ELR (cell line): ENCODE data around the gene THAP9.
"Not testable (repeated sequence)": the region's sequence is repeated elsewhere in the genome, so short reads cannot be mapped to it uniquely, and the experiment has no call there.

ENCODE experiments used
- DNase-seq: peaks from one replicate; pipeline ENCODE4 v3.0.0-alpha.2; 2015; ENCODE audit warnings: low read depth

THAP9 gene

GRCh38 chr4:82900411-82901182 lies at the start of gene THAP9:
TSS of gene THAP9 (plus strand) at chr4:82900735. CDS start at chr4:82900803, 68 bp downstream.
- peak; percentile 99 for DNase-seq

DNA sequence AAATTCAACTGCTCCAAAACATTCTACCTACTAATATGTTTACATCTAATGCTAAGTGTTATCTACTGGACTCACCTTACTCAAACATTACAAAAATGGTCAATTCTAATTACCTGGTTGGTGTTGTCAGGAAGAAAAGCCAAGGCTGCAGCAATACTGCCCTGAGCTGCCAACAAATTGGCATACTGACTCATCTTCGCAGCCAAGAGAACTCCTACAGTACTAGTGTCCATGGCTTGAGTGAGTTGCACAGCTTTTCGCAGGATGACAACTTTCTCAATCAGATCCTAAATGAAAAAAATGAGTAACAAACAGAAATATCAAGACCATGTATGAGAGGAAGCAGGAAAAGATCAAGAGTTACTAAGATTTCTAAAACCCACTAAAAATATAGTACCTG lies 49.2 kb upstream of the THAP9 start:
- DNase-seq: no peak

DNA sequence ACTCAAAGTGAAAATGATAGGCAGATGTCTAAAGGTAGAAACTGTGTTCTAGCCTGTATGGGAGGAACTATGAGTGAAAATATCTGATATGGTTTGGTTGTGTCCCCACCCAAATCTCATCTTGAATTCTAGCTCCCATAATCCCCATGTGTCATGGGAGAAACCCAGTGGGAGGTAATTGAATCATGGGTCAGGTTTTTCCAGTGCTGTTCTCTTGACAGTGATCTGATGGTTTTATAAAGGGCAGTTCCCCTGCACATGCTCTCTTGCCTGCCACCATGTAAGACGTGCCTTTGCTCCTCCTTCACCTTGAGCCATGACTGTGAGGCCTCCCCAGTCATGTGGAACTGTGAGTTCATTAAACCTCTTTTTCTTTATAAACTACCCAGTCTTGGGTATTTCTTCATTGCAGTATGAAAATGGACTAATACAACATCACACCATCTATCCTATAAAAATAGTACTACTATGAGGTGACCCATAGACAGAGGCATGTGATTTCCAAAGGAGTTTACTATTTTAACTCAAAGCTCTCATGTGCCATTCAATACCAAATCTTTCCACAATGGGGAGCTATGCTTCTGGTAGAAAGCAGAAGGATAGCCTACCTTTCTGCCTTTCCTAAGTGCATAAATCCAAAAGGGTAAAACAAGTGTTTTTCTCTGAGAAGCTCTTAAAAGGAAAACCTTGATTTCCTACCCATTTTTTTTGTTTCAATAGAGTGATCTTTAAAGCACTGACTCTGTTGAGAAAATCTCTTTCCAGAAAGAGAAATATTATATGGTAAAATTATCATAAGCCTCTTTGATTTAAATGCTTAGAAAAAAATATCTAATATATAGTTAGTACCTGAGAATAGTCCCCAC lies 48.4 kb upstream of the THAP9 start:
- DNase-seq: peak; percentile 67

DNA sequence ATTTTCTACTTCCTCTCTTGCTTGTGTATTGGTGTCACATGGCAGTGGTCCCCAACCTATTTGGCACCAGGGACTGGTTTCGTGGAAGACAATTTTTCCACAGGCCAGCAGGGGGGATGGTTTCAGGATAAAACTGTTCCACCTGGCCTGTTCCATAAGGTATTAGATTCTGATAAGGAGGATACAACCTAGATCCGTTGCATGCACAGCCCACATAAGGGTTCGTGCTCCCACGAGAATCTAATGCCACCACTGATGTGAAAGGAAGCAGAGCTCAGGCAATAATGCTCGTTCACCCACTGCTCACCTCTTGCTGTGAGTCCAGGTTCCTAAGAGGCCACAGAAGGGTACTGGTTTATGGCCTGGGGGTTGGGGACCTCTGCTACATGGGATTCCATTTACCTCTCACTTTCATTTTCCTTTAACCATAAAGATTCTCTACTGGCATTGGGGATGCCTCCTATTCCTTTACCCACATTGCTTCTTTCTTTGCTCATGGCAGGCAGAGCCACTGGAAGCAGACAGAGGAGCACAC lies 47.7 kb upstream of the THAP9 start:
- DNase-seq: peak; percentile 5

DNA sequence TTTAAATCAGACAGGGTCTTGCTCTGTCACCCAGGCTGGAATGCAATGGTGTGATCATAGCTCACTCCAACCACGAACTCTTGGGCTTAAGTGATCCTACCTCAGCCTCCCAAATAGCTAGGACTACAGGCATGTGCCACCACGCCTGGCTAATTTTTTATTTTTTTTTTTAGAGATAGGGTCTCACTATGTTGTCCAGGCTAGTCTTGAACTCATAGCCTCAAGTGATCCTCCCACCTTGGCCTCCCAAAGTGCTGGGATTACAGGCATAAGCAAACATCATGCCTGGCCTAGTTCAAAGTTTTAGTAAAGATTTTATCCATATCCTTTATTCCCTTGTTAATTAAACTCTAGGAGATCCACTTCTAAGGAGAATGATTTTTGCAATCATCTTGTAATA lies 40.0 kb upstream of the THAP9 start:
- DNase-seq: not testable (repeated sequence)

DNA sequence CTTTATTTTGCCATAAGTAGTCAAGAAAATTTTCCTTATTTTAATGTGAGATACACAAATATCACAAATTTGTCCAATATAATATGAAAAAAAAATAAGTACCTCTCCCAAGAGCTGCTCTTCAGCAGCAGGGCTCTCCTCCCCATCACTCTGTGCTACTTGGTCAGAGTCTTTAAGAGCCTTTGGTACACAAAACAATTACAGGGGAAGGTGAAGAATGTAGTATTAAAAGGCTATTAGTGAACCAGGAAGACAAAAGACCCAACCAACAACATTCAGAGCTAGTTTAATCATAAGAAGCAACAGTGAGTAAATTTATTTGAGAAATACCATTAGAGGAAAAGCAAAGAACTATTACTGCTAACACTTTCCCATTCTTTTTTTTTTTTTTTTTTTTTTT lies 39.0 kb upstream of the THAP9 start:
- no peak for DNase-seq

- no peak for DNase-seq
Observed at GRCh38 chr4:82864336-82864979, 36.1 kb upstream of the THAP9 start.

DNA sequence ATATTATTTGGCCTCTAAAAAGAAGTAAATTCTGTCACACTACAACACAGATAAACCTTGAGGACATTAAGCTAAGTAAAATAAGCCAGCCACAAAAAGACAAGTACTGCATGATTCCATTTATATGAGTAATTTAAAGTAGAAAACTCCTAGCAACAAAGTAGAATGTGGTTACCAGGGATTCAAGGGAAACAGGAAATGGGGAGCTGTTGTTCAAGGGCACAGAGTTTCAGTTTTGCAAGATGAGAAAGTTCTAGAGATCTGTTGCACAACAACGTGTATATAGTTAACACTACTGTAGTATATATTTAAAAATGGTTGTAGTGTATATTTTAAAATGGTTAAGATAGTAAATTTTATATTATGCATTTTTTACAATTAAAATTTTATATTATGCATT lies 34.9 kb upstream of the THAP9 start:
- DNase-seq: peak; percentile 91

- DNase-seq: peak; percentile 26
Observed at GRCh38 chr4:82866033-82866432, 34.5 kb upstream of the THAP9 start.

- peak; percentile 11 for DNase-seq
Observed at GRCh38 chr4:82866706-82867385, 33.7 kb upstream of the THAP9 start.

DNA sequence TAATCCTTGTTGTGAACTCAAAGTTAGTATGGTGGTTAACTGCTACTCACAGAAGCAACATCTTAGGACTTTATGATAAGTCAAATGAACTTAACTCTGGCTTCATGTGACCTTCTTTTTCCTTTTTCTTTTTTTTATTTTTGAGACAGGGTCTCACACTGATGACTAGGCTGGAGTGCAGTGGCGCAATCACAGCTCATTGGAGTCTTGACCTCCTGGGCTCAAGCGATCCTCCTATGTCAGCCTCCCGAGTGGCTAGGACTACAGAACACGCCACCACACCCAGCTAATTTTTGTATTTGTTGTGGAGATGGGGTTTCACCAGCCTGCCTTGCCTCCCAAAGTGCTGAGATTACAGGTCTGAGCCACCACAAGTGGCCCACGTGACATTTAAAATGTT lies 32.0 kb upstream of the THAP9 start:
- no peak for DNase-seq

- no peak for DNase-seq
Observed at GRCh38 chr4:82885410-82885809, 15.1 kb upstream of the THAP9 start.

DNA sequence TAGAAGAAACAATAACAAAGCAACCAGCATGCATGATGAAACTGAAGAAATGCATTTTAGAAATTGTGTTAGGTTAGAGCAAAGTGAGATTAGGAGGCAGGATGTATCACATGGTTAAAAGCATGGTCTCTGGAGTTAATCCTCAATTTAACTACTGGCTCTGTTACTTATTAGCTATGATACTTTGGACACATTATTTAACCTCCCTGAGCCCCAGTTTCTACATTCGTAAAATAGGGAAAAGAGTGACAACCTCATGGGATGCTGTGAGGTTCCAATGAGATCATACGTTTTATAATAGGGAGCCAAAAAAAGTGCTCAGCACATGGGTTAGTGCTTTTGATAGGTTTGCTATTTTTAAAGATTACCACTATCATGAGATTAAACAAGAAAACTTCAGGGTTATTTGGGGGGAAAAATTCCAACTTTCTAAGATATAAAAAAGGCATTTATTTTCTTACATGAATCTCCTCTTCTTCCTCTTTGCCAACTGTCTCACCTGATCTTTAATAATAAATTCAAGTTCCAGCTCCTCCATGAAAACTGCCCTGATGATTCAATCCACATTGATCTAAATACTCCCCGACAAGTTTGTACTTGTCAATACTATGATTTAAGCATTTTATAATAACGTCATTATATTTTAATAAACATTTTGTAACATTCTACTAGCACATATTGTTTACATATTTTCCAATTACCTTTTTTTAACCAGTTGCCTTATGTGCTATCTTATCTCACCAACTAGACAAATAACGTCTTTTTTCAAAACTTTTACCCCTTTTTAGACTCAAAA lies 14.2 kb upstream of the THAP9 start:
- no peak for DNase-seq

GRCh38 chr4:82889287-82889686 lies 11.2 kb upstream of the THAP9 start:
- DNase-seq: no peak

DNA sequence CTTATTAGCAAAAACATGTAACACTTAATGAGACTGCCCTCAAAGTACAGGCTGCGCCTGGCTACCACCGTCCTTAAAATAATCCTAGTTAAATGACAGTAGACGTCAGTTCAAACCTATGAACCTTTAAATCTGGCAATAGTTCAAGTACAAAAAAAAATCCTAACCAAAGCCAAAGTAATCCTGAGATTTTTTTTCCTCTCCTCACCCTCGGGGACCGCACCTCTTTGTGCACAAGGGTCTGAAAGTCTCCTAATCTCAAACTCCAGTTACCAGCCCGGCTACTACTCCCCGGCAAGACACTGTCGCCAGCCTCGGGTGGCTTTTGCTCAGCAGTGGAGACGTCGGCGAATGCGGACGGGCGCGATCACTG lies 10.0 kb upstream of the THAP9 start:
- no peak for DNase-seq

- DNase-seq: peak; percentile 95
Observed at GRCh38 chr4:82890901-82891706, 9.4 kb upstream of the THAP9 start, which contains the start of gene SEC31A. TSS of gene SEC31A (minus strand) at chr4:82891153. CDS start at chr4:82881936, 9,217 bp downstream.

GRCh38 chr4:82891707-82892466 lies 8.6 kb upstream of the THAP9 start:
- peak; percentile 39 for DNase-seq

GRCh38 chr4:82892467-82892802 lies 8.1 kb upstream of the THAP9 start:
- DNase-seq: no peak

DNA sequence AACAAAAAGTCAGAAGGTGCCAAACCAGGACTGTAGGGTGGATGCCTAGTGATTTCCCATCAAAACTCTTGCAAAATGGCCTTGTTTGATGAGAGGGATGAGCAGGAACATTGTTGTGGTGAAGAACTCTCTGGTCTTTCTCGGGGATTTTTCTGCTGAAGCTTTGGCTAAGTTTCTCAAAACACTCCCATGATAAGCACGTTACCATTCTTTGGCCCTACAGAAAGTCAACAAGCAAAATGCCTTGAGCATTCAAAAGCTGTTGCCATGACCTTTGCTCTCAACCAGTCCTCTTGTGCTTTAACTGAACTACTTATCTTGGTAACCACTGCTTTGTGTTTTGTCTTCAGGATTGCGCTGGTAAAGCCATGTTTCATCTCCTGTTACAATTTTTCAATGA lies 6.6 kb upstream of the THAP9 start:
- no peak for DNase-seq
